Ishikawa (cell line): ENCODE results near the gene ANKRD33.

Experiments
- EP300 ChIP-seq: IDR thresholded peaks from 2 replicates; pipeline ENCODE4 v1.6.1; 2012; ENCODE audit warnings: borderline replicate concordance
- YY1 ChIP-seq: IDR thresholded peaks from 2 replicates; pipeline ENCODE4 v1.6.1; 2012; ENCODE audit warnings: low read depth
- TF ChIP-seq, protein P1 (sequence below): IDR thresholded peaks from 2 replicates; pipeline ENCODE4 v1.6.1; 2012; ENCODE audit warnings: low read depth, mild to moderate bottlenecking

GRCh38 chr12:51925346-51926063 lies 37.6 kb downstream of the ANKRD33 start:
- TF ChIP-seq, protein P1, sequence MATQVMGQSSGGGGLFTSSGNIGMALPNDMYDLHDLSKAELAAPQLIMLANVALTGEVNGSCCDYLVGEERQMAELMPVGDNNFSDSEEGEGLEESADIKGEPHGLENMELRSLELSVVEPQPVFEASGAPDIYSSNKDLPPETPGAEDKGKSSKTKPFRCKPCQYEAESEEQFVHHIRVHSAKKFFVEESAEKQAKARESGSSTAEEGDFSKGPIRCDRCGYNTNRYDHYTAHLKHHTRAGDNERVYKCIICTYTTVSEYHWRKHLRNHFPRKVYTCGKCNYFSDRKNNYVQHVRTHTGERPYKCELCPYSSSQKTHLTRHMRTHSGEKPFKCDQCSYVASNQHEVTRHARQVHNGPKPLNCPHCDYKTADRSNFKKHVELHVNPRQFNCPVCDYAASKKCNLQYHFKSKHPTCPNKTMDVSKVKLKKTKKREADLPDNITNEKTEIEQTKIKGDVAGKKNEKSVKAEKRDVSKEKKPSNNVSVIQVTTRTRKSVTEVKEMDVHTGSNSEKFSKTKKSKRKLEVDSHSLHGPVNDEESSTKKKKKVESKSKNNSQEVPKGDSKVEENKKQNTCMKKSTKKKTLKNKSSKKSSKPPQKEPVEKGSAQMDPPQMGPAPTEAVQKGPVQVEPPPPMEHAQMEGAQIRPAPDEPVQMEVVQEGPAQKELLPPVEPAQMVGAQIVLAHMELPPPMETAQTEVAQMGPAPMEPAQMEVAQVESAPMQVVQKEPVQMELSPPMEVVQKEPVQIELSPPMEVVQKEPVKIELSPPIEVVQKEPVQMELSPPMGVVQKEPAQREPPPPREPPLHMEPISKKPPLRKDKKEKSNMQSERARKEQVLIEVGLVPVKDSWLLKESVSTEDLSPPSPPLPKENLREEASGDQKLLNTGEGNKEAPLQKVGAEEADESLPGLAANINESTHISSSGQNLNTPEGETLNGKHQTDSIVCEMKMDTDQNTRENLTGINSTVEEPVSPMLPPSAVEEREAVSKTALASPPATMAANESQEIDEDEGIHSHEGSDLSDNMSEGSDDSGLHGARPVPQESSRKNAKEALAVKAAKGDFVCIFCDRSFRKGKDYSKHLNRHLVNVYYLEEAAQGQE: no peak
- TF ChIP-seq EP300: no peak
- no peak for TF ChIP-seq YY1
